HL-60 (cell line): ENCODE results near the gene PRRX1.

Experiments
- DNase-seq, 2 experiments: peaks; one replicate each; pipeline ENCODE4 v3.0.0-alpha.2; 2010 to 2020; ENCODE audit warnings: low read depth in 1 of 2, low spot score in 1 of 2
- H3K27ac ChIP-seq: fragments of 250-450 bp; sonication (Bioruptor Pico); replicated peaks from 2 replicates; pipeline ENCODE4 v1.5.1; 2020; ENCODE audit warnings: mild to moderate bottlenecking, moderate library complexity
- H3K27me3 ChIP-seq: fragments of 250-450 bp; sonication (Bioruptor Pico); 2 replicates; pipeline ENCODE4 v1.5.1; 2021; ENCODE audit warnings: mild to moderate bottlenecking, moderate library complexity; ENCODE audit not compliant: insufficient read depth, poor library complexity, severe bottlenecking
- H3K4me3 ChIP-seq: replicated peaks from 2 replicates; pipeline ENCODE4 v1.5.1; 2011; ENCODE audit warnings: mild to moderate bottlenecking, control low read depth, low read length; ENCODE audit not compliant: insufficient read depth
- GABPA ChIP-seq: IDR thresholded peaks from 2 replicates; pipeline ENCODE4 v1.6.1; 2012; ENCODE audit warnings: low read depth
- POLR2AphosphoS5 ChIP-seq: IDR thresholded peaks from 2 replicates; pipeline ENCODE4 v1.6.1; 2012; ENCODE audit warnings: low read depth
- REST ChIP-seq: IDR thresholded peaks from 2 replicates; pipeline ENCODE4 v1.6.1; 2012; ENCODE audit warnings: low read depth; ENCODE audit not compliant: insufficient replicate concordance
- SPI1 ChIP-seq: IDR thresholded peaks from 2 replicates; pipeline ENCODE4 v1.6.1; 2012; ENCODE audit warnings: low read depth, mild to moderate bottlenecking, borderline replicate concordance
- TF ChIP-seq, protein P1 (sequence below): IDR thresholded peaks from one replicate; pipeline ENCODE4 v1.5.1; 2011; ENCODE audit warnings: low read length, control low read depth, inconsistent platforms; ENCODE audit not compliant: insufficient read depth

The PRRX1 gene

GRCh38 chr1:170686291-170686690 is 22.4 kb downstream of the PRRX1 start:
- no peak for DNase-seq
- Histone ChIP-seq H3K27ac (no peak overlapping the region), H3K27me3 (no peaks in the 10 kb centered on the region), H3K4me3 (no peak overlapping the region)
- TF ChIP-seq POLR2AphosphoS5 (no peak), SPI1 (no peak), REST (no peak), GABPA (no peak)
- TF ChIP-seq, protein P1, sequence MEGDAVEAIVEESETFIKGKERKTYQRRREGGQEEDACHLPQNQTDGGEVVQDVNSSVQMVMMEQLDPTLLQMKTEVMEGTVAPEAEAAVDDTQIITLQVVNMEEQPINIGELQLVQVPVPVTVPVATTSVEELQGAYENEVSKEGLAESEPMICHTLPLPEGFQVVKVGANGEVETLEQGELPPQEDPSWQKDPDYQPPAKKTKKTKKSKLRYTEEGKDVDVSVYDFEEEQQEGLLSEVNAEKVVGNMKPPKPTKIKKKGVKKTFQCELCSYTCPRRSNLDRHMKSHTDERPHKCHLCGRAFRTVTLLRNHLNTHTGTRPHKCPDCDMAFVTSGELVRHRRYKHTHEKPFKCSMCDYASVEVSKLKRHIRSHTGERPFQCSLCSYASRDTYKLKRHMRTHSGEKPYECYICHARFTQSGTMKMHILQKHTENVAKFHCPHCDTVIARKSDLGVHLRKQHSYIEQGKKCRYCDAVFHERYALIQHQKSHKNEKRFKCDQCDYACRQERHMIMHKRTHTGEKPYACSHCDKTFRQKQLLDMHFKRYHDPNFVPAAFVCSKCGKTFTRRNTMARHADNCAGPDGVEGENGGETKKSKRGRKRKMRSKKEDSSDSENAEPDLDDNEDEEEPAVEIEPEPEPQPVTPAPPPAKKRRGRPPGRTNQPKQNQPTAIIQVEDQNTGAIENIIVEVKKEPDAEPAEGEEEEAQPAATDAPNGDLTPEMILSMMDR: no peak

GRCh38 chr1:170687621-170688020 is 23.7 kb downstream of the PRRX1 start:
- no peak for DNase-seq
- TF ChIP-seq GABPA (no peak), POLR2AphosphoS5 (no peak), SPI1 (no peak), REST (no peak)
- TF ChIP-seq, protein P1: no peak
- no peak overlapping the region for H3K4me3 ChIP-seq
- H3K27me3 ChIP-seq: no peaks in the 10 kb centered on the region
- H3K27ac ChIP-seq: no peak overlapping the region

DNA sequence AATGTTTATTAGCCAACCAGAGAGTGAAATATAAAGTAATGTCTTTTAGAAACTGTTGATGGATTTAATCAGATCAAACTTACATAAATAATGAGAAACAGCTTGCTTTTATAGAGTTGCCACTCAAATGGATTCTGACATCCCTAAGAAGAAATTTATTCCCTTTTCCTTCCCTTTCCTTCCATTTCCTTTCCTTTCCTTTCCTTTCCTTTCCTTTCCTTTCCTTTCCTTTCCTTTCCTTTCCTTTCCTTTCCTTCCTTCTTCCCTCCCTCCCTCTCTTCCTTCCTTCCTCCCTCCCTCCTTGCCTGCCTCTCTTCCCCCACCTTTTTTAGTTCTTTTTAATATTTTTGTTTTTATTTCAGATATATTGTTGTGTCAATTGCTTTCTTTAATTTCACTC is 27.3 kb downstream of the PRRX1 start:
- TF ChIP-seq, protein P1: no peak
- H3K27me3 ChIP-seq: no peaks in the 10 kb centered on the region
- no peak overlapping the region for H3K27ac ChIP-seq
- DNase-seq: no peak
- H3K4me3 ChIP-seq: no peak overlapping the region

DNA sequence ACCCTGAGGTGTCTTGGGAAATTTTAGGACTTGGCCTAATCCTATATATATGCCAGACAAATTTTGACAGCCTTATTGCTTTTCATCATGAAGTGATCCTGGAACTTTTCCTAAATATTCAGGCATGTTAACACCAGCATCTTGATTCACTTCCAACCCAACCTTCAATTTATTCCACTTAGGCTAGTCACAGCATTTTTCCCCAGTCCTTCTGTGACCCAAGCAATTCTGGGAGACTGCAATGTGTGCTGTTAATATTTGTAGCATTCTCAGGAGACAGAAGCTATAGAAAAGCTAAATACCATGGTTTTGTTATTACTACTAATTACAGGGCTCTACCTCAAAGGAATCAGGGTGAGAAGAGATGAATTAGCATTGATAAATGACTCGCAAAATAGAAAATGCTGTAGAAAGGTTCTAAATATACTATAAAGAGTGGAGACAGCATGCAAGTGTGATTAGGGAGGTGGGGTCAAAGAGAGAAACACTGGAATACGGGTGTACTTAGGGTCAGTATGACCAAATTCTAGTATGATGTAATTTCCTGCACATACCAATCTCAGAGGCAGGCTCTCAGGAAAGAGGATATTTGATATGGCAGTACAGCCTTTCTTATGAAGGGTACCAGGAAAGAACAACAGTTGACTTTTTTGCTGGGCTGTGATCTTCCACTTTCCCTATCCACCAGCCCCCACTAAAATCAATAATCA is 29.1 kb downstream of the PRRX1 start:
- DNase-seq: no peak
- TF ChIP-seq, protein P1: no peak
- TF ChIP-seq SPI1 (no peak), REST (no peak), POLR2AphosphoS5 (no peak), GABPA (no peak)
- no peak overlapping the region for H3K27ac ChIP-seq
- H3K4me3 ChIP-seq: no peak overlapping the region
- no peaks in the 10 kb centered on the region for H3K27me3 ChIP-seq
